Common myeloid progenitor, CD34-positive (primary cell): ENCODE measurements around the gene MITF.

Source experiments
- CTCF ChIA-PET: fragments of 350-600 bp; sonication (Branson Sonifier 250); formaldehyde crosslinking; loops from one replicate; lab custom pipeline; 2021; ENCODE audit warnings: antibody characterized with exemption; lab: Charles Lee
- POLR2A ChIA-PET: fragments of 350-600 bp; sonication (Branson Sonifier 250); formaldehyde crosslinking; loops from one replicate; lab custom pipeline; 2021; ENCODE audit warnings: antibody characterized with exemption; lab: Charles Lee
- DNase-seq, 3 donors: peaks; one replicate each; pipeline versions ENCODE4 v3.0.0 to v3.0.0-alpha.2; 2013
- H3K27ac ChIP-seq, 2 experiments: 1 replicate in 1 of 2; 2 replicates in 1 of 2; pipeline ENCODE4 v1.7.0; 2013; ENCODE audit warnings: inconsistent platforms in 2 of 2, low read length in 2 of 2, mild to moderate bottlenecking in 2 of 2, low read depth in 1 of 2, moderate library complexity in 1 of 2; ENCODE audit not compliant: severe bottlenecking in 2 of 2, insufficient read depth in 1 of 2, poor library complexity in 1 of 2
- H3K27me3 ChIP-seq, 5 experiments: replicated peaks in 2 of 5; 1 replicate in 3 of 5; 2 replicates in 2 of 5; pipeline versions ENCODE4 v1.6.1 to v1.7.0; 2013; ENCODE audit warnings: low read length in 4 of 5, mild to moderate bottlenecking in 2 of 5, moderate library complexity in 2 of 5, inconsistent platforms in 1 of 5; ENCODE audit not compliant: insufficient read depth in 5 of 5, control insufficient read depth in 4 of 5
- H3K36me3 ChIP-seq, 4 experiments: 1 replicate in 2 of 4; 2 replicates in 2 of 4; pipeline versions ENCODE4 v1.6.1 to v1.7.0; 2013; ENCODE audit warnings: low read length in 3 of 4, control low read depth in 1 of 4, mild to moderate bottlenecking in 1 of 4; ENCODE audit not compliant: control insufficient read depth in 4 of 4, insufficient read depth in 4 of 4
- H3K4me1 ChIP-seq, 4 experiments: 1 replicate in 3 of 4; 2 replicates in 1 of 4; pipeline versions ENCODE4 v1.6.1 to v1.7.1; 2013; ENCODE audit warnings: low read length in 3 of 4, mild to moderate bottlenecking in 3 of 4, control low read depth in 1 of 4, inconsistent platforms in 1 of 4, moderate library complexity in 1 of 4; ENCODE audit not compliant: control insufficient read depth in 4 of 4, insufficient read depth in 4 of 4; ENCODE audit errors: control extremely low read depth in 1 of 4
- H3K4me3 ChIP-seq, 7 experiments: 1 replicate in 4 of 7; 2 replicates in 3 of 7; pipeline versions ENCODE4 v1.5.1 to v1.7.0; 2013; ENCODE audit warnings: mild to moderate bottlenecking in 7 of 7, low read length in 6 of 7, moderate library complexity in 6 of 7, inconsistent platforms in 2 of 7, low read depth in 2 of 7, control low read depth in 1 of 7; ENCODE audit not compliant: insufficient read depth in 4 of 7, control insufficient read depth in 1 of 7; ENCODE audit errors: extremely low read depth in 1 of 7
- H3K9me3 ChIP-seq, 5 experiments: 1 replicate in 4 of 5; 2 replicates in 1 of 5; pipeline versions ENCODE4 v1.6.1 to v1.7.1; 2013; ENCODE audit warnings: low read length in 4 of 5, mild to moderate bottlenecking in 2 of 5, inconsistent platforms in 1 of 5, low read depth in 1 of 5, moderate library complexity in 1 of 5; ENCODE audit not compliant: control insufficient read depth in 4 of 5, insufficient read depth in 2 of 5; ENCODE audit errors: control extremely low read depth in 1 of 5
- WGBS: methylation state at CpG from one replicate; pipeline ENCODE4 v1.1.5; 2013; ENCODE audit not compliant: insufficient coverage; 5-methylcytosine and 5-hydroxymethylcytosine counted together

The MITF gene

DNA sequence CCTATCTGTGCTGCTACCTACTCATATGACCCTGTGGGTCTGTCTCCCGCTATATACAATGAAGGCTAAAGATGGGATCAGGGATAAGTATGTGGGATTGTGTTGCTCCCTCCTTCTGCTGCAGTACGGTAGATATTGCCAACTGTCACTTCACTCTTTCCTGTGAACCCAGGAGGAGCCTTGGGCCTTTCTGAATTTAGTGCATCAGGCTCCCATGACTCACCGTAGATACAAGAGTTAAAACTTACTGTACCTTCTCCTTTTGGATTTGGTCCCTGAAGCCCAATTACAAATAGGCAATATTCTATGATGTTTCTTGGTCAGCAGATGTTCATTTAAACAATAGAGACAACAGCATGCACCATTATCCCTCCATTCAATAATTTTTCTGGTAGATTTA, 27.4 kb downstream of the MITF start:
- Histone ChIP-seq H3K9me3 (no peaks in the 10 kb centered on the region), H3K4me1 (peaks cover 7 to 24% (median 15%) of the 10 kb centered on the region in 4 experiments), H3K4me3 (no peak overlapping the region), H3K27me3 (no peaks in the 10 kb centered on the region), H3K27ac (no peak overlapping the region), H3K36me3 (no peaks in the 10 kb centered on the region)
- ChIA-PET POLR2A (no interaction called here), CTCF (no interaction called here)
- DNase-seq: no peak
- 100% methylated on average over 1 of the region's 3 CpGs for WGBS

DNA sequence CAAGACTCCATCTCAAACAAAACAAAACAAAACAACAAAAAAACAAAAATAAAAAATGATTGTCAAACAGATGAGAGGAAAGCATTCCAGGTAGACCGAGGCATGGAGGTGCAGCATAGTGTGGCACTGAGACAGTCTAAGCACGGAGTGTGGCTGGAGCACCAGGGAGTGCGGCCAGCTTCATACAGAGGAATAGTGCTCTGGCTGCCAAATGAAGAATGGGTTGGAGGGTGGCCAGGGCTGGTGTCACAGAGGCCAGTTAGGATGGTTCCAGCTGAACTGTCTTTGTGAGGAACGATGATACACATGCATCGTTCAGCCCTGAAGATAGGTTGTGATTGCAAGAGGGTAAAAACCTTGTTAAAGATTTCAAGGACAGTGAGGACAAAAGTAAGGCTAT, 28.3 kb downstream of the MITF start:
- Histone ChIP-seq H3K4me1 (peaks cover 7 to 20% (median 15%) of the 10 kb centered on the region in 4 experiments), H3K27ac (no peak overlapping the region), H3K36me3 (no peaks in the 10 kb centered on the region), H3K9me3 (no peaks in the 10 kb centered on the region), H3K4me3 (no peak overlapping the region), H3K27me3 (no peaks in the 10 kb centered on the region)
- POLR2A ChIA-PET: no interaction called here
- no peak for DNase-seq
- WGBS: 100% methylated on average over 5 of the region's 5 CpGs
- CTCF ChIA-PET: no interaction called here

- POLR2A ChIA-PET: no interaction called here
- WGBS: 100% methylated on average over 2 of the region's 2 CpGs
These were observed 29.2 kb downstream of the MITF start for GRCh38 chr3:69768438-69768837.

DNA sequence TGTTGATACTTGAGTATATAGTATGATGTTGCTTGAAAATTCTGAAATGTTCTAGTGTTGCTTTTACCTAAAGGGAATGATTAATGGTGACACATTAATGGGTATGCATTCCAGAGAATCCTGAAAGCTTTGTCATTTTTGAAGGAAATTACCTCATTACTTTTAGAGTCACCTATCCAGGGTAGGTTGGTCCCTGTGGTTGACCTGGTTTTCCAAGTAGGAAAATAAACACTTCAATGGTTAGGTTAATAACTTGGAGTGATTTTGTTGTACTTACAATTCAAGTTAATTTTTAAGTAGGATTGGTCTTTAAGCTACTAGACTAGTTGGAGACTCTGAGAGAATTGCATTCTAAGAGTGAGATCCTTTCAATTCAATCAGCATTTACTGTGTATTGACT, 31.0 kb downstream of the MITF start:
- H3K27me3 ChIP-seq: no peaks in the 10 kb centered on the region
- H3K4me3 ChIP-seq: no peak overlapping the region
- no peaks in the 10 kb centered on the region for H3K36me3 ChIP-seq
- POLR2A ChIA-PET: no interaction called here
- H3K9me3 ChIP-seq: no peaks in the 10 kb centered on the region
- no peak for DNase-seq
- H3K27ac ChIP-seq: no peak overlapping the region
- CTCF ChIA-PET: no interaction called here
- no peaks in the 10 kb centered on the region for H3K4me1 ChIP-seq

More at GRCh38 chr3:69768438-69768837, 29.2 kb downstream of the MITF start:
- CTCF ChIA-PET: no interaction called here
- Histone ChIP-seq H3K4me3 (no peak overlapping the region), H3K27ac (no peak overlapping the region), H3K36me3 (no peaks in the 10 kb centered on the region), H3K4me1 (peaks cover 7 to 17% (median 14%) of the 10 kb centered on the region in 4 experiments), H3K27me3 (no peaks in the 10 kb centered on the region), H3K9me3 (no peaks in the 10 kb centered on the region)
- DNase-seq: no peak

GRCh38 chr3:69770976-69771634, 31.8 kb downstream of the MITF start:
- POLR2A ChIA-PET: no interaction called here
- Histone ChIP-seq H3K9me3 (no peaks in the 10 kb centered on the region), H3K36me3 (no peaks in the 10 kb centered on the region), H3K27me3 (no peaks in the 10 kb centered on the region), H3K27ac (no peak overlapping the region), H3K4me3 (no peak overlapping the region), H3K4me1 (no peaks in the 10 kb centered on the region)
- 96% methylated on average over 2 of the region's 6 CpGs for WGBS
- DNase-seq: no peak
- CTCF ChIA-PET: no interaction called here

- Histone ChIP-seq H3K9me3 (no peaks in the 10 kb centered on the region), H3K27ac (no peak overlapping the region), H3K4me3 (no peak overlapping the region), H3K36me3 (no peaks in the 10 kb centered on the region), H3K27me3 (no peaks in the 10 kb centered on the region), H3K4me1 (peaks cover 0 to under 1% (median 0%) of the 10 kb centered on the region in 4 experiments)
- WGBS: no CpG with 5 or more reads among the region's 2 CpGs
- DNase-seq: no peak
- ChIA-PET CTCF (interaction anchor here (0.7 kb wide), 1 partner anchor 9 kb away, joined by 3 read pairs; no protein-coding TSS in a partner anchor), POLR2A (no interaction called here)
These were observed 33.0 kb downstream of the MITF start for GRCh38 chr3:69772152-69772867.

DNA sequence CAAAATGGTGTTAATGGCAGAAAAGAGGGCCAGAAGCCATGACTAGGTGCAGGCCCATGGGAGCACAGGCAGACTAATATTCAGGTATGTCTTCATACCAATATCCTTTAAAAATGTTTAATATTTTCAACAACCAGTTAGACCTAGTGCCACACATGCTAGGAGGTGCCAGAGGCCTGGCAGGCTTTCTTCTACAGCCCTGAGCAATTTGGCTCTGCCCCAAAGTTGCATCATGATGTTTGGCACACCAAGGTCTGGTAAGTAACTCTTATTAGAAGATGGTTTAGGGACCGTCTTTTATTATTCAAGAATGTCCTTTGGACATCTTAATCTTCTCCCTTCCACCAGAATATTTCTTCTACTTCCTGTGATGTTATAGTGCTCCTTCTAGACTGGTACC, 34.8 kb downstream of the MITF start:
- POLR2A ChIA-PET: no interaction called here
- CTCF ChIA-PET: interaction anchor here (0.9 kb wide), 1 partner anchor 102 kb away, joined by 3 read pairs; no protein-coding TSS in a partner anchor
- DNase-seq: no peak
- H3K27ac ChIP-seq: no peak overlapping the region
- H3K27me3 ChIP-seq: no peaks in the 10 kb centered on the region
- no peaks in the 10 kb centered on the region for H3K36me3 ChIP-seq
- WGBS: no CpG with 5 or more reads among the region's 1 CpG
- no peak overlapping the region for H3K4me3 ChIP-seq
- H3K9me3 ChIP-seq: no peaks in the 10 kb centered on the region
- H3K4me1 ChIP-seq: peaks cover 0 to 3% (median 1%) of the 10 kb centered on the region in 4 experiments
